Measurements from ENCODE around the gene SIL1.

The SIL1 gene

DNA sequence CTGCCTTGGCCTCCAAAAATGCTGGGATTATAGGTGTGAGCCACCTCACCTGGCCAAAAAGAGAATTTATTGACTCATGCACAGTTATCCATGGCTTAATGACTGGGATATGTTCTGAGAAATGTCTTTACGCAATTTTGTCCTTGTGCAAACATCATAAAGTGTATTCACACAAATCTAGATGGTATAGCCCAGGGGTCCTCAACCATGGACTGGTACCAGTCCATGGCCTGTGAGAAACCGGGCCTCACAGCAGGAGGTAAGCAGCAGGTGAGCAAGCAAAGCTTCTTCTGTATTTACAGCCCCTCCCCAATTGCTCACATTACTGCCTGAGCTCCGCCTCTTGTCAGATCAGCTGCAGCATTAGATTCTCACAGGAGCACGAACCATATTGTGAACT is 12.4 kb upstream of the SIL1 start:
- peaks cover 18 to 23% of the 10 kb centered on the region in 2 experiments for H3K4me1 ChIP-seq (ENCODE audit: control insufficient read depth in 1 of 2, insufficient read depth in 1 of 2, low read depth in 1 of 2, low read length in 1 of 2)
- TF ChIP-seq, protein P1, sequence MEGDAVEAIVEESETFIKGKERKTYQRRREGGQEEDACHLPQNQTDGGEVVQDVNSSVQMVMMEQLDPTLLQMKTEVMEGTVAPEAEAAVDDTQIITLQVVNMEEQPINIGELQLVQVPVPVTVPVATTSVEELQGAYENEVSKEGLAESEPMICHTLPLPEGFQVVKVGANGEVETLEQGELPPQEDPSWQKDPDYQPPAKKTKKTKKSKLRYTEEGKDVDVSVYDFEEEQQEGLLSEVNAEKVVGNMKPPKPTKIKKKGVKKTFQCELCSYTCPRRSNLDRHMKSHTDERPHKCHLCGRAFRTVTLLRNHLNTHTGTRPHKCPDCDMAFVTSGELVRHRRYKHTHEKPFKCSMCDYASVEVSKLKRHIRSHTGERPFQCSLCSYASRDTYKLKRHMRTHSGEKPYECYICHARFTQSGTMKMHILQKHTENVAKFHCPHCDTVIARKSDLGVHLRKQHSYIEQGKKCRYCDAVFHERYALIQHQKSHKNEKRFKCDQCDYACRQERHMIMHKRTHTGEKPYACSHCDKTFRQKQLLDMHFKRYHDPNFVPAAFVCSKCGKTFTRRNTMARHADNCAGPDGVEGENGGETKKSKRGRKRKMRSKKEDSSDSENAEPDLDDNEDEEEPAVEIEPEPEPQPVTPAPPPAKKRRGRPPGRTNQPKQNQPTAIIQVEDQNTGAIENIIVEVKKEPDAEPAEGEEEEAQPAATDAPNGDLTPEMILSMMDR (IDR thresholded peaks at IDR 0.05) = no peak
- H3K9me3 ChIP-seq = no peaks in the 10 kb centered on the region
- H3K4me3 ChIP-seq (ENCODE audit: low read depth in 1 of 2, low read length in 1 of 2) = no peak overlapping the region
- no peaks in the 10 kb centered on the region for H3K36me3 ChIP-seq
- no peak overlapping the region for H3K27ac ChIP-seq
- no peaks in the 10 kb centered on the region for H3K27me3 ChIP-seq

DNA sequence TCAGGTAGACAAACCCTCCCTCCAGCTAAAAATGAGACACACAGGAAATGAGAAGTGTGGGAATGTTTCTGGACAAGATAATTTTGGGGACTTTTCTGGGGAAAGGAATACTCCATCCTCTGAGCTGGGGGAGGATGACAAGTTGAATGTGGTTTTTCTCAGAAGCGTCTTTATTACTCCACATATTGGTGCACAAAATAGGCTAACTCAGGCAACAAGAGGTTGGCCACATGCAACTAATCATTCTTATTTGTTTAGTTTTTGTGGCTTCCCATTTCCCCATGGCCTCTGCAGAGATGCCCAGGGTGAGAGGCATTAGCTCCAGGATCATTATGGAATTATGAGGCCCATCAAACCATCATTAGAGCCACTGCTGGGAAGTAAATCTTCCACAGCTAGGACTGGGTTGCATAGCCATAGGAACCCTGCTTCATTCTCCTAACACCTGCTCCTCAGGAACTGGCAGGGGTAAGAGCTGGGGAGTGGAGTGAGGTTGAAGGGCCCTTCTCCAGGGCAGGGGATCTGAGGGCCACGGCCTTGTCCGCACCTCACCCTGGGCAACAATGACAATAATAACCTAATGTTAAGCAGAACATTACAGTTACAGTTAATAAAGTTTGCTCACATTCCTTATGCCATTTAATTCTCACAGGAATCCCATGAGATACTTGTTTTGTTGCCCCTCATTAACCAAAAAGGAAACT is 9.3 kb upstream of the SIL1 start:
- TF ChIP-seq, protein P1 (IDR thresholded peaks at IDR 0.05) = no peak
- no peaks in the 10 kb centered on the region for H3K27me3 ChIP-seq
- H3K4me1 ChIP-seq (ENCODE audit: control insufficient read depth in 1 of 2, insufficient read depth in 1 of 2, low read depth in 1 of 2, low read length in 1 of 2) = peaks cover 25 to 31% of the 10 kb centered on the region in 2 experiments

DNA sequence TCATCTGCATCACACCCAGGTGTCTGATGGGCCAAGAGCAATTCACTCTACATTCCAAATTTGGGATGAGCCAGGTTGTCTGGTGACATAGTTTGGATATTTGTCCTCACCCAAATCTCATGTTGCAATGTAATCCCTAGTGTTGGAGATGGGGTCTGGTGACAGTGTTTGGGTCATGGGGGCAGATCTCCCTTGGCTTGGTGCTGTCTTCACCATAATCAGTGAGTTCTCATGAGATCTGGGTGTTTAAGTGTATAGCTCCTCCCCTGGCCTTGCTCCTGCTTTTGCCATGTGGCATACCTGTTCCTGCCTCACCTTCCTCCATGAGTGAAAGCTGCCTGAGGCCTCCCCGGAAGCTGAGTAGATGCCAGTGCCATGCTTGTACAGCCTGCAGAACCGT is 7.4 kb upstream of the SIL1 start:
- Histone ChIP-seq H3K27me3 (no peaks in the 10 kb centered on the region), H3K36me3 (no peaks in the 10 kb centered on the region), H3K4me3 (ENCODE audit: low read depth in 1 of 2, low read length in 1 of 2) (no peak overlapping the region), H3K9me3 (no peaks in the 10 kb centered on the region), H3K27ac (no peak overlapping the region), H3K4me1 (ENCODE audit: control insufficient read depth in 1 of 2, insufficient read depth in 1 of 2, low read depth in 1 of 2, low read length in 1 of 2) (peaks cover 25 to 31% of the 10 kb centered on the region in 2 experiments)
- TF ChIP-seq, protein P1 (IDR thresholded peaks at IDR 0.05) = no peak

More for the DNA sequence above, 9.3 kb upstream of the SIL1 start:
- H3K36me3 ChIP-seq = no peaks in the 10 kb centered on the region
- no peaks in the 10 kb centered on the region for H3K9me3 ChIP-seq
- H3K4me3 ChIP-seq (ENCODE audit: low read depth in 1 of 2, low read length in 1 of 2) = no peak overlapping the region
- no peak overlapping the region for H3K27ac ChIP-seq

DNA sequence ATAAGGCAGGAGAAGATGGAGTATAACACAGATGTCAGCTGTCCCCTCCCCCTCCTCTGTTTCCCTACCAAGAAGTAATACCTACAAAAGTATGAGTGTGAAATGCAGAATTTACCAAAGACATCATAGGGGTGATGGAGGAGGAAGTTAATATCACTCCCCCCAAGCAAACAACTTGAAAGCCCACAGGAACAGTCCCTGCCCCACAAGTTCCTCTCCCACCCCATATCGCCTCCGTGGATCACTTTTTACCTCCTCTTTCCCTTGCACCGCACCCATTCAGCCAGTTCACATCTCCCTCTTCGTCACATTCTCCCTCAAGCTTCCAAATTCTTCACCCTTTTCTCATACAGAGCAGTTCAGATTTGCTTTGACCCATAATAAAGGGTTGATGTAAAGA is 7.0 kb upstream of the SIL1 start:
- Histone ChIP-seq H3K27me3 (no peaks in the 10 kb centered on the region), H3K4me3 (ENCODE audit: low read depth in 1 of 2, low read length in 1 of 2) (no peak overlapping the region), H3K36me3 (no peaks in the 10 kb centered on the region), H3K4me1 (ENCODE audit: control insufficient read depth in 1 of 2, insufficient read depth in 1 of 2, low read depth in 1 of 2, low read length in 1 of 2) (peaks cover 25 to 31% of the 10 kb centered on the region in 2 experiments), H3K27ac (no peak overlapping the region), H3K9me3 (no peaks in the 10 kb centered on the region)
- TF ChIP-seq, protein P1 (IDR thresholded peaks at IDR 0.05) = no peak

DNA sequence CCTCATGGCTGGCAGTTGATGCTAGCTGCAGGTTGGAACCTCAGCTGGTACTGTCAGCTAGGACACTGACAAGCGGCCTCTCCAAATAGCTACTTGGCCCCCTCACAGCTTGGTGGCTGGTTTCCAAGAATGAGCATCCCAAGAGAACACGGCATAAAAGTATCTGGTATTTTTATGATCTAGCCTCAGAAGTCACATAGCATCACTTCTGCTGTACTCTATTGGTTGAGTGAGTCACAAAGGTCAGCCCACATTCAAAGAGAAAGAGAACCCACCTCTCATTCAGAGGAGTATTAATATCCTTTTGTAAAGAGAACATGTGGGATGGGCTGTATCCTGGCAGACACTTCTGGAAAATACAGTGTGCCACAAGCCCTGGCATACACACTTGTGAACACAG is 6.0 kb upstream of the SIL1 start:
- no peak overlapping the region for H3K4me3 ChIP-seq (ENCODE audit: low read depth in 1 of 2, low read length in 1 of 2)
- no peak overlapping the region for H3K27ac ChIP-seq
- no peaks in the 10 kb centered on the region for H3K9me3 ChIP-seq
- no peaks in the 10 kb centered on the region for H3K36me3 ChIP-seq
- TF ChIP-seq, protein P1 (IDR thresholded peaks at IDR 0.05) = no peak
- H3K27me3 ChIP-seq = no peaks in the 10 kb centered on the region
- peaks cover 30 to 31% of the 10 kb centered on the region in 2 experiments for H3K4me1 ChIP-seq (ENCODE audit: control insufficient read depth in 1 of 2, insufficient read depth in 1 of 2, low read depth in 1 of 2, low read length in 1 of 2)

Data from neutrophil (primary cell).